ENCODE data around the gene FOXK1. TPM values are rescaled to one million over a fixed set of nuclear protein-coding genes. Genes with fewer than 3 reads are reported as not detected.

FOXK1 gene
- total RNA-seq, 1 donor from 2014 or later, result 30.4 TPM

GRCh38 chr7:4794591-4795350 is 112.7 kb downstream of the FOXK1 start:
- no peak overlapping the region for H3K4me3 ChIP-seq (ENCODE audit: low read depth, low read length)
- no peak for DNase-seq (ENCODE audit: low read depth)
- TF ChIP-seq CTCF (conservative IDR thresholded peaks at IDR 0.05; ENCODE audit: low read depth, low read length), result no peak

DNA sequence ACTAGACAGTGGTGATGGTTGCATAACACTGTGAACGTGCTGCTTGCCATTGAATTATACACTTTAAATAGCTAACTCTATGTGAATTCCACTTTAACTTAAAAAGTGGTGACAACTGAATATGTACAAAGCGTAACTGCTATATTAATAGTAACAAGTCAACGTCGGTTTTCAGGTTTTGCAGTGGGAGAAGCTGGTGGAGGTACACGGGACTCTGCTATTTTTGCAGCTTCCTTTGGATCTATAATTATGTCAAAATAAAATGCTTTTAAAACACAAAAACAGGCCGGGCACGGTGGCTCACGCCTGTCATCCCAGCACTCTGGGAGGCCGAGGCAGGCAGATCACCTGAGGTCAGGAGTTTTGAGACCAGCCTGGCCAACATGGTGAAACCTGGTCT is 114.4 kb downstream of the FOXK1 start:
- no peak for TF ChIP-seq CTCF (conservative IDR thresholded peaks at IDR 0.05; ENCODE audit: low read depth, low read length)
- no peak overlapping the region for H3K4me3 ChIP-seq (ENCODE audit: low read depth, low read length)
- no peak for DNase-seq (ENCODE audit: low read depth)

GRCh38 chr7:4797858-4798705 is 116.0 kb downstream of the FOXK1 start:
- TF ChIP-seq CTCF (conservative IDR thresholded peaks at IDR 0.05; ENCODE audit: low read depth, low read length), result peak; percentile 74
- H3K4me3 ChIP-seq (ENCODE audit: low read depth, low read length), result no peak overlapping the region
- DNase-seq (ENCODE audit: low read depth), result no peak

DNA sequence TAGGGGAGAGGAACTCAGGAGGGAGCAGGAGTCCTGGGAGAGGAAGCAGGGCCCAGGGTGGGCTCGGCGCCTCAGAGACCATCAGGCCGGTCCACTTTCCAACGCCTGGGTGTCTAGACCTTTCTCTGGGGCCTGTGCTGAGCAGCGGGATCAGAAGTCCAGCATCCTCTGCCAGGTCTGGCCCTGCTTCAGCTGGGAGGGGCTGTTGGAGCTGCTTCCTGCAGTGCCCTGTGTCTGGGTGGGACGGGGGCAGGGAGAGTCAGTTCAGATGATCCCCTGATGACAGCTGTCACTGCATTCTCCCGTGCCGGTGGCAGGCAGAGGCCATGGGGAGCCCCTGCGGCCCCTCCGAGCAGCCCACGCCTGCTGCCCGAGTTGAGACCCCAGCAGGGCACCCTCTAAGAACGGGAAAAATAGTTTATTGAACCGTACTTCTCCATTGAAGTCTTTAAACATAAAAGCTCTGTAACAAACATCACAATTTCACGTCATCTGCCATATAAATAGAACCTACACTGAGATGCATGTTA is 116.7 kb downstream of the FOXK1 start:
- TF ChIP-seq CTCF (conservative IDR thresholded peaks at IDR 0.05; ENCODE audit: low read depth, low read length), result no peak
- DNase-seq (ENCODE audit: low read depth), result no peak
- H3K4me3 ChIP-seq (ENCODE audit: low read depth, low read length), result no peak overlapping the region

- H3K4me3 ChIP-seq (ENCODE audit: low read depth, low read length), result no peak overlapping the region
- TF ChIP-seq CTCF (conservative IDR thresholded peaks at IDR 0.05; ENCODE audit: low read depth, low read length), result no peak
- no peak for DNase-seq (ENCODE audit: low read depth)
Measured at GRCh38 chr7:4799508-4800268, 117.6 kb downstream of the FOXK1 start.

GRCh38 chr7:4800487-4800886 is 118.4 kb downstream of the FOXK1 start:
- DNase-seq (ENCODE audit: low read depth), result no peak
- H3K4me3 ChIP-seq (ENCODE audit: low read depth, low read length), result no peak overlapping the region
- TF ChIP-seq CTCF (conservative IDR thresholded peaks at IDR 0.05; ENCODE audit: low read depth, low read length), result no peak

All from epithelial cell of proximal tubule (primary cell).